Superior temporal gyrus (tissue), 1 donor: Measurements from ENCODE around the gene GPT2.
"Not testable (repeated sequence)": the region's sequence is repeated elsewhere in the genome, so short reads cannot be mapped to it uniquely, and the experiment has no call there.

Source experiments
- DNase-seq: peaks from one replicate; pipeline ENCODE4 v3.0.0-alpha.2; 2016; ENCODE audit errors: extremely low spot score

The GPT2 gene

GRCh38 chr16:46920402-46921068 lies 36.4 kb downstream of the GPT2 start:
- DNase-seq: no peak

GRCh38 chr16:46922239-46922638 lies 38.1 kb downstream of the GPT2 start:
- no peak for DNase-seq

- no peak for DNase-seq
These were observed 39.5 kb downstream of the GPT2 start for GRCh38 chr16:46923513-46924295.

GRCh38 chr16:46924402-46924801 lies 40.2 kb downstream of the GPT2 start:
- no peak for DNase-seq

GRCh38 chr16:46926470-46927225 lies 42.5 kb downstream of the GPT2 start:
- DNase-seq: no peak

GRCh38 chr16:46927273-46927672 lies 43.1 kb downstream of the GPT2 start:
- no peak for DNase-seq

GRCh38 chr16:46928811-46929210 lies 44.6 kb downstream of the GPT2 start:
- DNase-seq: no peak

- peak; percentile 90 for DNase-seq
These were observed 45.5 kb downstream of the GPT2 start for GRCh38 chr16:46929378-46930332.

GRCh38 chr16:46930861-46931260 lies 46.7 kb downstream of the GPT2 start:
- no peak for DNase-seq

GRCh38 chr16:46932802-46933201 lies 48.6 kb downstream of the GPT2 start:
- no peak for DNase-seq

GRCh38 chr16:46937536-46937935 lies 53.4 kb downstream of the GPT2 start:
- DNase-seq: no peak

GRCh38 chr16:46944713-46945112 lies 60.6 kb downstream of the GPT2 start:
- DNase-seq: not testable (repeated sequence)

- DNase-seq: peak; percentile 56
These were observed 63.9 kb downstream of the GPT2 start for GRCh38 chr16:46947900-46948547.

GRCh38 chr16:46948548-46949166 lies 64.5 kb downstream of the GPT2 start:
- no peak for DNase-seq

GRCh38 chr16:46949241-46949892 lies 65.2 kb downstream of the GPT2 start:
- DNase-seq: no peak

GRCh38 chr16:46950009-46950408 lies 65.8 kb downstream of the GPT2 start:
- DNase-seq: no peak

GRCh38 chr16:46954562-46954961 lies 70.4 kb downstream of the GPT2 start:
- DNase-seq: no peak

- peak; percentile 45 for DNase-seq
These were observed 77.5 kb downstream of the GPT2 start for GRCh38 chr16:46961373-46962353.

GRCh38 chr16:46962629-46963028 lies 78.5 kb downstream of the GPT2 start:
- no peak for DNase-seq
